Adipocyte (in vitro differentiated cells): ENCODE measurements around the gene PIGU.
"Not testable (repeated sequence)": the region's sequence is repeated elsewhere in the genome, so short reads cannot be mapped to it uniquely, and the experiment has no call there.

Source experiments
- DNase-seq: peaks from one replicate; pipeline ENCODE4 v3.0.0-alpha.2; 2015; ENCODE audit warnings: low read depth
- H3K27me3 ChIP-seq: replicated peaks from 2 replicates; pipeline ENCODE4 v1.7.0; 2013; ENCODE audit warnings: mild to moderate bottlenecking, low read length, moderate library complexity; ENCODE audit not compliant: control insufficient read depth, insufficient read depth
- H3K36me3 ChIP-seq: 2 replicates; pipeline ENCODE4 v1.7.0; 2013; ENCODE audit warnings: low read length, mild to moderate bottlenecking, moderate library complexity; ENCODE audit not compliant: control insufficient read depth, insufficient read depth, severe bottlenecking
- H3K4me1 ChIP-seq: 2 replicates; pipeline ENCODE4 v1.7.0; 2013; ENCODE audit warnings: mild to moderate bottlenecking, low read length, moderate library complexity; ENCODE audit not compliant: control insufficient read depth, insufficient read depth
- H3K4me3 ChIP-seq: 2 replicates; pipeline ENCODE4 v1.7.0; 2013; ENCODE audit warnings: mild to moderate bottlenecking, low read length, moderate library complexity
- H3K9ac ChIP-seq: 2 replicates; pipeline ENCODE4 v1.7.0; 2013; ENCODE audit warnings: mild to moderate bottlenecking, low read length, moderate library complexity
- H3K9me3 ChIP-seq: 2 replicates; pipeline ENCODE4 v1.7.0; 2013; ENCODE audit warnings: mild to moderate bottlenecking, low read length, moderate library complexity; ENCODE audit not compliant: control insufficient read depth

PIGU gene

GRCh38 chr20:34676642-34677373 is at the start of gene PIGU:
TSS of gene PIGU (minus strand) at chr20:34677092. CDS start at chr20:34677085, 7 bp downstream.
- H3K4me1 ChIP-seq: peaks cover 5% of the 10 kb centered on the region
- no peaks in the 10 kb centered on the region for H3K27me3 ChIP-seq
- no peaks in the 10 kb centered on the region for H3K36me3 ChIP-seq
- H3K4me3 ChIP-seq: peak within 1 kb of the TSS; percentile 96
- H3K9ac ChIP-seq: peak within 1 kb of the TSS; percentile 83
- no peaks in the 10 kb centered on the region for H3K9me3 ChIP-seq
- peak; percentile 99 for DNase-seq

- no peaks in the 10 kb centered on the region for H3K27me3 ChIP-seq
- H3K36me3 ChIP-seq: peaks cover 68% of the 10 kb centered on the region
- H3K9ac ChIP-seq: no peak overlapping the region
- no peak for DNase-seq
- no peak overlapping the region for H3K4me3 ChIP-seq
- H3K9me3 ChIP-seq: no peaks in the 10 kb centered on the region
- no peaks in the 10 kb centered on the region for H3K4me1 ChIP-seq
Observed at GRCh38 chr20:34724172-34724571, 47.3 kb upstream of the PIGU start.

GRCh38 chr20:34722560-34722959 is 45.7 kb upstream of the PIGU start:
- not testable (repeated sequence) for H3K4me1 ChIP-seq, H3K9me3 ChIP-seq, H3K27me3 ChIP-seq, H3K4me3 ChIP-seq, DNase-seq, H3K9ac ChIP-seq
- peaks cover 63% of the 10 kb centered on the region for H3K36me3 ChIP-seq

- Histone ChIP-seq H3K27me3 (no peaks in the 10 kb centered on the region), H3K4me3 (no peak overlapping the region), H3K9me3 (no peaks in the 10 kb centered on the region), H3K9ac (no peak overlapping the region), H3K4me1 (peaks cover 4% of the 10 kb centered on the region), H3K36me3 (peaks cover 43% of the 10 kb centered on the region)
- no peak for DNase-seq
Observed at GRCh38 chr20:34720266-34720665, 43.4 kb upstream of the PIGU start.

- not testable (repeated sequence) for DNase-seq, H3K9me3 ChIP-seq, H3K4me3 ChIP-seq, H3K9ac ChIP-seq, H3K4me1 ChIP-seq, H3K27me3 ChIP-seq
- H3K36me3 ChIP-seq: peaks cover 41% of the 10 kb centered on the region
Observed at GRCh38 chr20:34719242-34720017, 42.5 kb upstream of the PIGU start.

GRCh38 chr20:34717230-34718095 is 40.6 kb upstream of the PIGU start:
- Histone ChIP-seq H3K9ac (no peak overlapping the region), H3K27me3 (no peaks in the 10 kb centered on the region), H3K36me3 (peaks cover 34% of the 10 kb centered on the region), H3K9me3 (no peaks in the 10 kb centered on the region), H3K4me1 (peaks cover 17% of the 10 kb centered on the region), H3K4me3 (no peak overlapping the region)
- DNase-seq: no peak

GRCh38 chr20:34716921-34717229 is 40.0 kb upstream of the PIGU start:
- DNase-seq: no peak
- Histone ChIP-seq H3K4me3 (no peak overlapping the region), H3K4me1 (peaks cover 17% of the 10 kb centered on the region), H3K9ac (no peak overlapping the region), H3K9me3 (no peaks in the 10 kb centered on the region), H3K36me3 (peaks cover 36% of the 10 kb centered on the region), H3K27me3 (no peaks in the 10 kb centered on the region)

GRCh38 chr20:34715384-34715783 is 38.5 kb upstream of the PIGU start:
- H3K9me3 ChIP-seq: no peaks in the 10 kb centered on the region
- no peak overlapping the region for H3K9ac ChIP-seq
- H3K4me1 ChIP-seq: peaks cover 17% of the 10 kb centered on the region
- peaks cover 31% of the 10 kb centered on the region for H3K36me3 ChIP-seq
- no peak overlapping the region for H3K4me3 ChIP-seq
- no peak for DNase-seq
- H3K27me3 ChIP-seq: no peaks in the 10 kb centered on the region

- H3K9me3 ChIP-seq, H3K27me3 ChIP-seq, DNase-seq, H3K4me3 ChIP-seq, H3K9ac ChIP-seq: not testable (repeated sequence)
- peaks cover 17% of the 10 kb centered on the region for H3K4me1 ChIP-seq
- peaks cover 23% of the 10 kb centered on the region for H3K36me3 ChIP-seq
Observed at GRCh38 chr20:34713944-34714515, 37.1 kb upstream of the PIGU start.

- Histone ChIP-seq H3K27me3 (no peaks in the 10 kb centered on the region), H3K9ac (no peak overlapping the region), H3K4me3 (no peak overlapping the region), H3K36me3 (peaks cover 23% of the 10 kb centered on the region), H3K4me1 (peaks cover 18% of the 10 kb centered on the region), H3K9me3 (no peaks in the 10 kb centered on the region)
- peak; percentile 97 for DNase-seq
Observed at GRCh38 chr20:34713194-34713943, 36.5 kb upstream of the PIGU start.
